PC-3 (cell line): ENCODE results near the gene VPS13C. TPM values are rescaled to one million over a fixed set of nuclear protein-coding genes. Genes with fewer than 3 reads are reported as not detected.

Experiments used
- ATAC-seq: fragments of 200-7000 bp; cut with Tn5 transposase; 2 replicates; pipeline ENCODE4 v1.9.1; 2020; ENCODE audit warnings: mild to moderate bottlenecking, moderate library complexity
- BruUV-seq: library from RNA; stranded (reverse); fragments of 400-500 nt; replicated peaks from 2 replicates; lab custom pipeline; 2021; lab: Mats Ljungman, UMichigan
- CTCF ChIA-PET: fragments of 300-600 bp; sonication (Branson Sonifier 250); formaldehyde crosslinking; loops from one replicate; lab custom pipeline; 2022; ENCODE audit warnings: antibody characterized with exemption; lab: Charles Lee
- POLR2A ChIA-PET: fragments of 300-600 bp; sonication (Branson Sonifier 250); formaldehyde crosslinking; loops from one replicate; lab custom pipeline; 2022; ENCODE audit warnings: antibody characterized with exemption; ENCODE audit not compliant: unreplicated experiment; lab: Charles Lee
- DNase-seq: peaks from one replicate; pipeline ENCODE4 v3.0.0-alpha.2; 2015
- H2AFZ ChIP-seq: fragments of 300-600 bp; sonication (generic); 2 replicates; pipeline ENCODE4 v1.6.0; 2016; ENCODE audit warnings: antibody characterized with exemption, low read length
- H3F3A ChIP-seq: fragments of 300-600 bp; sonication (generic); one replicate; pipeline ENCODE4 v1.6.0; 2017; ENCODE audit warnings: antibody characterized with exemption, low read length, control low read depth, mild to moderate bottlenecking; ENCODE audit not compliant: unreplicated experiment
- H3K27ac ChIP-seq: fragments of 300-600 bp; sonication (generic); 2 replicates; pipeline ENCODE4 v1.5.1; 2016; ENCODE audit warnings: mild to moderate bottlenecking, low read length
- H3K27me3 ChIP-seq: fragments of 300-600 bp; sonication (generic); 2 replicates; pipeline ENCODE4 v1.6.1; 2016; ENCODE audit warnings: low read length, mixed read lengths
- H3K36me3 ChIP-seq: fragments of 300-600 bp; sonication (generic); 2 replicates; pipeline ENCODE4 v1.6.1; 2016; ENCODE audit warnings: low read depth, mixed run types, low read length, mixed read lengths
- H3K4me1 ChIP-seq: fragments of 300-600 bp; sonication (generic); 2 replicates; pipeline ENCODE4 v1.5.1; 2016; ENCODE audit warnings: low read length; ENCODE audit not compliant: insufficient read depth
- H3K4me2 ChIP-seq: fragments of 300-600 bp; sonication (generic); 2 replicates; pipeline ENCODE4 v1.6.0; 2016; ENCODE audit warnings: low read length
- H3K4me3 ChIP-seq: fragments of 300-600 bp; sonication (generic); 2 replicates; pipeline ENCODE4 v1.5.1; 2016; ENCODE audit warnings: mild to moderate bottlenecking, low read length, mixed read lengths
- H3K79me2 ChIP-seq: fragments of 300-600 bp; sonication (generic); 2 replicates; pipeline ENCODE4 v1.6.1; 2017; ENCODE audit warnings: low read length, mixed read lengths
- H3K9ac ChIP-seq: fragments of 300-600 bp; sonication (generic); 2 replicates; pipeline ENCODE4 v1.6.0; 2016; ENCODE audit warnings: mild to moderate bottlenecking, low read length
- H3K9me2 ChIP-seq: fragments of 300-600 bp; sonication (generic); replicated peaks from 2 replicates; pipeline ENCODE4 v1.6.1; 2016; ENCODE audit warnings: mixed run types, low read length, mixed read lengths
- H3K9me3 ChIP-seq: fragments of 300-600 bp; sonication (generic); 2 replicates; pipeline ENCODE4 v1.6.1; 2016; ENCODE audit warnings: low read length, mixed read lengths
- H4K20me1 ChIP-seq: fragments of 300-600 bp; sonication (generic); 2 replicates; pipeline ENCODE4 v1.6.1; 2016; ENCODE audit warnings: low read length, mixed read lengths
- CTCF ChIP-seq: fragments of 300-600 bp; sonication (generic); conservative IDR thresholded peaks from 2 replicates; pipeline ENCODE4 v1.5.1; 2017; ENCODE audit warnings: antibody characterized with exemption, low read depth, mild to moderate bottlenecking, low read length
- EZH2 ChIP-seq: fragments of 300-600 bp; sonication (generic); IDR thresholded peaks from one replicate; pipeline ENCODE4 v1.6.1; 2017; ENCODE audit warnings: antibody characterized with exemption, mild to moderate bottlenecking, low read length; ENCODE audit not compliant: unreplicated experiment
- EZH2phosphoT487 ChIP-seq: fragments of 300-600 bp; sonication (generic); IDR thresholded peaks from 2 replicates; pipeline ENCODE4 v1.6.1; 2018; ENCODE audit warnings: mild to moderate bottlenecking, antibody characterized with exemption, low read length, borderline replicate concordance
- intact Hi-C: fragments of 100-400 bp; cut with micrococcal nuclease; formaldehyde crosslinking; loops from 2 replicates; pipeline ENCODE4 v1.9.0; 2023
- total RNA-seq: library from RNA; depleted of rRNA; stranded (reverse); fragments of >200 nt; gene quantifications from 2 replicates; pipeline ENCODE4 v1.2.3, GENCODE V29; 2014

VPS13C gene
- total RNA-seq, 1 experiment from 2014 or later, result 11.4 TPM

DNA sequence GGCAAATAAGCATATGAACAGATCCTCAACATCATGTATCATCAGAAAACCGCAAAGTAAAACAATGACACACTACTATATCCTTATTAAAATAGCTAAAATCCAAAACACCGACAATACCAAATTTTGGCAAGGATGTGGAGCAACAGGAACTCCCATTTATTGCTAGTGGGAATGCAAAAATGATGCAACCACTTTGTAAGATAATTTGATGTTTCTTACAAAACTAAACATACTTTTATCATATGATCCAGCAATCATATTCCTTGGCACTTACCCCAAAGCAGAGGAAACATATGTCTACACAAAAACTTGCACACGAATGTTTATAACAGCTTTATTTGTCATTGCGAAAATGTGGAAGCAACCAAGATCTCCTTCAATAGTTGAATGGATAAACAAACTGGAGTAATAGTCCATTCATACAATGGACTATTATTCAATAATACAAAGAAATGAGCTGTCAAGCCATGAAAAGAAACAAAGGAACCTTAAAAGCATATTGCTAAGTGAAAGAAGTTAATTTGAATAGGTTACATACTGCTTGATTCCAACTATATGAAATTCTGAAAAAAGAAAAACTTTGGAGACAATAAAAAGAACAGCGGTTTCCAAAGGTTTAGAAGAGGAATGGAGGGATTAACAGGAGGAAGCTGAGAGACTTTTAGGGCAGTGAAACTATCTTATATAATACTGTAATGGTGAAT is 172.0 kb downstream of the VPS13C start:
- H2AFZ ChIP-seq, result no peak overlapping the region
- peaks cover 10% of the 10 kb centered on the region for H3K4me1 ChIP-seq
- ChIA-PET CTCF (no interaction called here), POLR2A (interaction anchor here (0.6 kb wide), 1 partner anchor 146 kb away, joined by 3 read pairs; no protein-coding TSS in a partner anchor)
- no peak overlapping the region for H3K4me3 ChIP-seq
- DNase-seq (peak; percentile 37), ATAC-seq (peak; percentile 65)
- H3K36me3 ChIP-seq, result no peaks in the 10 kb centered on the region
- no peak overlapping the region for H3K4me2 ChIP-seq
- no peaks in the 10 kb centered on the region for H4K20me1 ChIP-seq
- no peak overlapping the region for H3K27ac ChIP-seq
- intact Hi-C loops, result no loop called here
- H3K9me2 ChIP-seq, result no peaks in the 10 kb centered on the region
- H3F3A ChIP-seq, result no peaks in the 10 kb centered on the region
- no peaks in the 10 kb centered on the region for H3K79me2 ChIP-seq
- 0 out of 2 replicates have a peak, but pooled peaks cover 3% of the 10 kb centered on the region for H3K9me3 ChIP-seq
- BruUV-seq, result no TSS peak
- no peaks in the 10 kb centered on the region for H3K27me3 ChIP-seq
- H3K9ac ChIP-seq, result no peak overlapping the region
- TF ChIP-seq EZH2 (no peak), EZH2phosphoT487 (no peak), CTCF (no peak)

DNA sequence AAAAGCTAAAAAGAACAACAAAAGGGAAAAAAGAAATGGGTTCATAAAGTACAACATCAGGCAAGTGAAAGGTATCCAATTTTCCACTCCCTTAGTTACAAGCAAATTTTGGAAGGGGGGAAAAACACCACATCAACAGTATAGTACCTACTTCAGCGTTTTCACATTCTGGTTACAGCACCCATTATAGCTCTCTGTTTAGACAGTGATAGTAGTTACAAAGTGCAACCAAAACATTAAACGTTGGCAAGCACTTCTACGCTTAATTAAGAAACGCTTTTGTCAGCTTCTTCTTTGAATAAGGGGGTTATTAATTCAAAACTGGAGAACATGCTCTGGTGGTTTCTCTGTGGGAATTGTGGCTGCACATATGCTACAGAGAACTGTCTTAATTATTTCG is 180.2 kb downstream of the VPS13C start:
- Histone ChIP-seq H3K36me3 (no peaks in the 10 kb centered on the region), H3K9me3 (no peaks in the 10 kb centered on the region), H3K4me3 (no peak overlapping the region), H3F3A (no peaks in the 10 kb centered on the region), H3K4me1 (peaks cover 17% of the 10 kb centered on the region), H3K9me2 (no peaks in the 10 kb centered on the region), H3K27ac (no peak overlapping the region; the same call in 1 of the 2 replicates), H2AFZ (no peak overlapping the region), H3K27me3 (no peaks in the 10 kb centered on the region), H3K79me2 (no peaks in the 10 kb centered on the region), H3K4me2 (peak overlapping the region; percentile 58), H3K9ac (no peak overlapping the region), H4K20me1 (no peaks in the 10 kb centered on the region)
- CTCF ChIA-PET, result no interaction called here
- no TSS peak for BruUV-seq
- no peak for DNase-seq
- no peak for ATAC-seq
- TF ChIP-seq EZH2, result no peak
- TF ChIP-seq EZH2phosphoT487, result no peak
- no peak for TF ChIP-seq CTCF
- intact Hi-C loops, result no loop called here
- POLR2A ChIA-PET, result interaction anchor here (0.5 kb wide), 1 partner anchor 29 kb away, joined by 3 read pairs; no protein-coding TSS in a partner anchor

GRCh38 chr15:61879219-61879618 is 181.0 kb downstream of the VPS13C start:
- peak overlapping the region; percentile 62 for H3K27ac ChIP-seq
- CTCF ChIA-PET, result no interaction called here
- ATAC-seq (peak; percentile 95), DNase-seq (peak; percentile 95)
- H4K20me1 ChIP-seq, result no peaks in the 10 kb centered on the region
- H3K9me2 ChIP-seq, result no peaks in the 10 kb centered on the region
- peaks cover 17% of the 10 kb centered on the region for H3K4me1 ChIP-seq
- peak overlapping the region; percentile 62 for H3K4me2 ChIP-seq
- no peak overlapping the region for H3K9ac ChIP-seq
- no peak for TF ChIP-seq CTCF
- no peak for TF ChIP-seq EZH2phosphoT487
- no peak for TF ChIP-seq EZH2
- H3K9me3 ChIP-seq, result no peaks in the 10 kb centered on the region
- no TSS peak for BruUV-seq
- H3K79me2 ChIP-seq, result no peaks in the 10 kb centered on the region
- H2AFZ ChIP-seq, result no peak overlapping the region
- H3F3A ChIP-seq, result no peaks in the 10 kb centered on the region
- no peaks in the 10 kb centered on the region for H3K27me3 ChIP-seq
- no peaks in the 10 kb centered on the region for H3K36me3 ChIP-seq
- intact Hi-C loops, result loop anchor here (5.0 to 10.0 kb wide), 2 partner anchors 43 to 96 kb away; no protein-coding TSS in a partner anchor
- POLR2A ChIA-PET, result no interaction called here
- H3K4me3 ChIP-seq, result no peak overlapping the region
